GM23338 (cell line): ENCODE results near the gene SLC5A4. TPM values are rescaled to one million over a fixed set of nuclear protein-coding genes. Genes with fewer than 3 reads are reported as not detected.

Source experiments
- ATAC-seq: fragments of 200-7000 bp; cut with Tn5 transposase; 3 replicates; pipeline ENCODE4 v1.9.1; 2020
- DNase-seq: peaks from one replicate; pipeline ENCODE4 v3.0.0-alpha.2; 2015; ENCODE audit warnings: low spot score
- H2AFZ ChIP-seq: fragments of 200-600 bp; sonication (generic); 2 replicates; pipeline ENCODE4 v1.8.0; 2016; ENCODE audit warnings: antibody characterized with exemption, mild to moderate bottlenecking, moderate library complexity
- H3F3A ChIP-seq: fragments of 200-600 bp; sonication (generic); replicated peaks from 2 replicates; pipeline ENCODE4 v1.8.0; 2017; ENCODE audit warnings: antibody characterized with exemption, mixed run types, low read depth
- H3K27ac ChIP-seq: fragments of 200-600 bp; sonication (generic); 2 replicates; pipeline ENCODE4 v1.6.1; 2016; ENCODE audit warnings: low read depth
- H3K27me3 ChIP-seq: fragments of 200-600 bp; sonication (generic); 2 replicates; pipeline ENCODE4 v1.8.0; 2016; ENCODE audit warnings: mild to moderate bottlenecking, mixed run types, moderate library complexity; ENCODE audit not compliant: insufficient read depth
- H3K36me3 ChIP-seq: fragments of 200-600 bp; sonication (generic); 2 replicates; pipeline ENCODE4 v1.8.0; 2016; ENCODE audit warnings: mild to moderate bottlenecking; ENCODE audit not compliant: insufficient read depth
- H3K4me1 ChIP-seq: fragments of 200-600 bp; sonication (generic); 2 replicates; pipeline ENCODE4 v1.8.0; 2016; ENCODE audit warnings: mild to moderate bottlenecking, moderate library complexity; ENCODE audit not compliant: insufficient read depth
- H3K4me2 ChIP-seq: fragments of 200-600 bp; sonication (generic); 2 replicates; pipeline ENCODE4 v1.7.1; 2017; ENCODE audit warnings: mixed run types
- H3K4me3 ChIP-seq: fragments of 200-600 bp; sonication (generic); 2 replicates; pipeline ENCODE4 v1.6.1; 2016; ENCODE audit warnings: mixed run types
- H3K79me2 ChIP-seq: fragments of 200-600 bp; sonication (generic); replicated peaks from 2 replicates; pipeline ENCODE4 v1.8.0; 2017; ENCODE audit warnings: mild to moderate bottlenecking; ENCODE audit not compliant: insufficient read depth
- H3K9me2 ChIP-seq: fragments of 200-600 bp; sonication (generic); 2 replicates; pipeline ENCODE4 v1.8.0; 2017; ENCODE audit not compliant: insufficient read depth
- H4K20me1 ChIP-seq: fragments of 200-600 bp; sonication (generic); replicated peaks from 2 replicates; pipeline ENCODE4 v1.8.0; 2017; ENCODE audit warnings: mild to moderate bottlenecking; ENCODE audit not compliant: insufficient read depth
- H3K27ac Mint-ChIP-seq: 2 replicates; pipeline ENCODE4 v1.8.0; 2020; ENCODE audit warnings: inconsistent platforms, mild to moderate bottlenecking, moderate library complexity, mixed read lengths
- H3K27me3 Mint-ChIP-seq: 3 replicates; pipeline ENCODE4 v1.8.0; 2022; ENCODE audit warnings: low read depth, mild to moderate bottlenecking, moderate library complexity, mixed read lengths, inconsistent platforms; ENCODE audit not compliant: insufficient read depth, poor library complexity
- H3K36me3 Mint-ChIP-seq: 3 replicates; pipeline ENCODE4 v1.8.0; 2021; ENCODE audit warnings: low read depth, mild to moderate bottlenecking, inconsistent platforms, moderate library complexity, mixed read lengths
- H3K4me1 Mint-ChIP-seq: 3 replicates; pipeline ENCODE4 v1.8.0; 2020; ENCODE audit warnings: mild to moderate bottlenecking, inconsistent platforms, mixed read lengths
- H3K4me3 Mint-ChIP-seq: 3 replicates; pipeline ENCODE4 v1.8.0; 2021; ENCODE audit warnings: moderate library complexity, mild to moderate bottlenecking, inconsistent platforms, mixed read lengths
- H3K9me3 Mint-ChIP-seq: 3 replicates; pipeline ENCODE4 v1.8.0; 2020; ENCODE audit warnings: moderate library complexity, mild to moderate bottlenecking, inconsistent platforms, mixed read lengths
- CREB1 ChIP-seq: fragments of 250-450 bp; sonication (Bioruptor Pico); IDR thresholded peaks from 2 replicates; pipeline ENCODE4 v1.5.0; 2020; ENCODE audit warnings: low read depth, mild to moderate bottlenecking, moderate library complexity
- CTCF ChIP-seq, 2 experiments: fragments of 200-600 bp in 1 of 2; sonication (generic) in 1 of 2; conservative IDR thresholded peaks; 2 replicates each; pipeline versions ENCODE4 v1.5.1 to v1.6.1; 2016 to 2017; ENCODE audit warnings: antibody characterized with exemption in 2 of 2, low read depth in 2 of 2, mild to moderate bottlenecking in 2 of 2, moderate library complexity in 1 of 2
- ETS1 ChIP-seq: IDR thresholded peaks from 2 replicates; pipeline ENCODE4 v1.6.1; 2016; ENCODE audit warnings: antibody characterized with exemption
- EZH2phosphoT487 ChIP-seq: fragments of 200-600 bp; sonication (generic); IDR thresholded peaks from one replicate; pipeline ENCODE4 v1.8.1; 2018; ENCODE audit warnings: antibody characterized with exemption; ENCODE audit not compliant: unreplicated experiment
- JUNB ChIP-seq: IDR thresholded peaks from one replicate; pipeline ENCODE4 v1.6.1; 2016; ENCODE audit warnings: antibody characterized with exemption; ENCODE audit not compliant: unreplicated experiment
- NANOG ChIP-seq: IDR thresholded peaks from 2 replicates; pipeline ENCODE4 v1.6.1; 2016; ENCODE audit warnings: antibody characterized with exemption, borderline replicate concordance
- REST ChIP-seq: IDR thresholded peaks from one replicate; pipeline ENCODE4 v1.6.1; 2018; ENCODE audit warnings: antibody characterized with exemption; ENCODE audit not compliant: unreplicated experiment
- STAT1 ChIP-seq: IDR thresholded peaks from one replicate; pipeline ENCODE4 v1.6.1; 2016; ENCODE audit warnings: antibody characterized with exemption; ENCODE audit not compliant: unreplicated experiment
- ZNF114 ChIP-seq: fragments of 250-450 bp; sonication (Bioruptor Pico); IDR thresholded peaks from 2 replicates; pipeline ENCODE4 v1.5.0; 2020; ENCODE audit warnings: mild to moderate bottlenecking, moderate library complexity
- ZNF331 ChIP-seq: fragments of 250-450 bp; sonication (Bioruptor Pico); IDR thresholded peaks from 2 replicates; pipeline ENCODE4 v1.5.0; 2020; ENCODE audit warnings: low read depth, mild to moderate bottlenecking, moderate library complexity
- ZNF462 ChIP-seq: fragments of 250-450 bp; sonication (Bioruptor Pico); IDR thresholded peaks from 2 replicates; pipeline ENCODE4 v1.5.0; 2020; ENCODE audit warnings: mild to moderate bottlenecking, moderate library complexity
- polyA plus RNA-seq: library from polyadenylated mRNA; unstranded; fragments of >200 nt; fragmentation: Nextera tagmentation; extraction: Ambion mirVana; gene quantifications from 2 replicates; pipeline ENCODE4 v1.2.1, GENCODE V29; 2016
- total RNA-seq: library from RNA; depleted of rRNA; stranded (reverse); fragments of >200 nt; shearing (Covaris generic); gene quantifications from 2 replicates; pipeline ENCODE4 v1.2.3, GENCODE V29; 2014

The SLC5A4 gene
- total and polyA plus RNA-seq, 2 experiments from 2014 or later: 0.16 TPM; not detected in 1

GRCh38 chr22:32207971-32208480 lies 47.1 kb downstream of the SLC5A4 start:
- Histone ChIP-seq H2AFZ (no peak overlapping the region), H3K4me3 (no peak overlapping the region), H4K20me1 (no peaks in the 10 kb centered on the region), H3K4me1 (peaks cover 10% of the 10 kb centered on the region; the same call in 1 of the 2 replicates), H3K79me2 (no peaks in the 10 kb centered on the region), H3F3A (no peaks in the 10 kb centered on the region), H3K27me3 (peaks cover 38% of the 10 kb centered on the region), H3K27ac (no peak overlapping the region), H3K36me3 (no peaks in the 10 kb centered on the region), H3K4me2 (no peak overlapping the region), H3K9me2 (no peaks in the 10 kb centered on the region)
- peaks cover 50% of the 10 kb centered on the region for H3K4me1 Mint-ChIP-seq
- H3K27ac Mint-ChIP-seq: no peak overlapping the region
- DNase-seq: no peak
- no peak for ATAC-seq
- H3K9me3 Mint-ChIP-seq: peaks cover 6% of the 10 kb centered on the region; the same call in 2 of the 3 replicates
- H3K27me3 Mint-ChIP-seq: peaks cover 43% of the 10 kb centered on the region
- no peak for TF ChIP-seq CTCF (conservative IDR thresholded peaks at IDR 0.05; ENCODE audit: low read depth in 2 of 2)
- no peak for TF ChIP-seq ZNF114 (CRISPR knock-in tag)
- TF ChIP-seq ZNF462 (CRISPR knock-in tag): no peak
- no peak for TF ChIP-seq CREB1 (CRISPR knock-in tag)
- no peak for TF ChIP-seq NANOG
- no peak for TF ChIP-seq EZH2phosphoT487
- TF ChIP-seq ZNF331: no peak
- no peak for TF ChIP-seq ETS1
- no peak for TF ChIP-seq JUNB
- TF ChIP-seq REST: no peak
- no peak for TF ChIP-seq STAT1
- H3K36me3 Mint-ChIP-seq: peaks cover 12% of the 10 kb centered on the region
- no peak overlapping the region for H3K4me3 Mint-ChIP-seq
